Trophoblast cell (in vitro differentiated cells and primary cell): ENCODE results near the gene INHBA.

Source experiments
- DNase-seq, 2 donors: peaks; one replicate each; pipeline ENCODE4 v3.0.0-alpha.2; 2016
- H2AFZ ChIP-seq: 2 replicates; pipeline ENCODE4 v1.6.1; 2013; ENCODE audit warnings: low read length, moderate library complexity, mild to moderate bottlenecking; ENCODE audit not compliant: insufficient read depth, poor library complexity
- H2AK5ac ChIP-seq: 2 replicates; pipeline ENCODE4 v1.6.1; 2013; ENCODE audit warnings: mild to moderate bottlenecking, low read length
- H2BK120ac ChIP-seq: 2 replicates; pipeline ENCODE4 v1.6.1; 2013; ENCODE audit warnings: low read length, mild to moderate bottlenecking, moderate library complexity; ENCODE audit not compliant: insufficient read depth, poor library complexity
- H2BK12ac ChIP-seq: 2 replicates; pipeline ENCODE4 v1.6.1; 2013; ENCODE audit warnings: mild to moderate bottlenecking, low read length, moderate library complexity
- H2BK5ac ChIP-seq: 2 replicates; pipeline ENCODE4 v1.6.1; 2013; ENCODE audit warnings: low read length, low read depth, moderate library complexity, mild to moderate bottlenecking; ENCODE audit not compliant: poor library complexity
- H3K14ac ChIP-seq: 2 replicates; pipeline ENCODE4 v1.6.1; 2013; ENCODE audit warnings: mild to moderate bottlenecking, low read length
- H3K18ac ChIP-seq: 2 replicates; pipeline ENCODE4 v1.6.1; 2013; ENCODE audit warnings: mild to moderate bottlenecking, low read length
- H3K23ac ChIP-seq: 2 replicates; pipeline ENCODE4 v1.6.1; 2013; ENCODE audit warnings: low read length
- H3K27ac ChIP-seq: 2 replicates; pipeline ENCODE4 v1.5.1; 2013; ENCODE audit warnings: low read depth, mild to moderate bottlenecking, inconsistent platforms, low read length, moderate library complexity
- H3K27me3 ChIP-seq: 2 replicates; pipeline ENCODE4 v1.6.1; 2013; ENCODE audit warnings: inconsistent platforms, mild to moderate bottlenecking, low read length, moderate library complexity; ENCODE audit not compliant: insufficient read depth
- H3K36me3 ChIP-seq, 2 experiments: 1 replicate in 1 of 2; 2 replicates in 1 of 2; pipeline ENCODE4 v1.6.1; 2013; ENCODE audit warnings: low read length in 2 of 2, mild to moderate bottlenecking in 2 of 2, moderate library complexity in 1 of 2; ENCODE audit not compliant: insufficient read depth in 2 of 2, control insufficient read depth in 1 of 2
- H3K4ac ChIP-seq: 2 replicates; pipeline ENCODE4 v1.6.1; 2013; ENCODE audit warnings: low read depth, mild to moderate bottlenecking, low read length, moderate library complexity
- H3K4me1 ChIP-seq, 2 experiments: 1 replicate in 1 of 2; 2 replicates in 1 of 2; pipeline ENCODE4 v1.6.1; 2013; ENCODE audit warnings: low read length in 2 of 2, mild to moderate bottlenecking in 2 of 2, moderate library complexity in 1 of 2; ENCODE audit not compliant: insufficient read depth in 2 of 2, control insufficient read depth in 1 of 2
- H3K4me2 ChIP-seq: 2 replicates; pipeline ENCODE4 v1.6.1; 2013; ENCODE audit warnings: inconsistent platforms, mild to moderate bottlenecking, low read length, moderate library complexity
- H3K4me3 ChIP-seq: 2 replicates; pipeline ENCODE4 v1.5.1; 2013; ENCODE audit warnings: mild to moderate bottlenecking, low read depth, low read length, inconsistent platforms
- H3K79me1 ChIP-seq: one replicate; pipeline ENCODE4 v1.6.1; 2013; ENCODE audit warnings: low read length
- H3K79me2 ChIP-seq: 2 replicates; pipeline ENCODE4 v1.6.1; 2013; ENCODE audit warnings: low read length, mild to moderate bottlenecking; ENCODE audit not compliant: control insufficient read depth, insufficient read depth, poor library complexity
- H3K9ac ChIP-seq: 2 replicates; pipeline ENCODE4 v1.6.1; 2013; ENCODE audit warnings: mild to moderate bottlenecking, low read length
- H3K9me3 ChIP-seq: 2 replicates; pipeline ENCODE4 v1.6.1; 2013; ENCODE audit warnings: low read depth, mild to moderate bottlenecking, control low read depth, inconsistent platforms, low read length; ENCODE audit not compliant: insufficient read depth
- H4K12ac ChIP-seq: 2 replicates; pipeline ENCODE4 v1.6.1; 2013; ENCODE audit warnings: low read depth, mild to moderate bottlenecking, low read length, moderate library complexity
- H4K8ac ChIP-seq: 2 replicates; pipeline ENCODE4 v1.6.1; 2013; ENCODE audit warnings: low read depth, mild to moderate bottlenecking, low read length, moderate library complexity
- H4K91ac ChIP-seq: one replicate; pipeline ENCODE4 v1.6.1; 2013; ENCODE audit warnings: low read depth, mild to moderate bottlenecking, low read length, moderate library complexity
- WGBS: extraction: QIAGEN DNeasy Blood & Tissue Kit; methylation state at CpG from one replicate; pipeline ENCODE4 v1.1.7; 2013; ENCODE audit warnings: missing lambda C conversion rate; ENCODE audit not compliant: insufficient read length, insufficient coverage; ENCODE audit errors: extremely low coverage; 5-methylcytosine and 5-hydroxymethylcytosine counted together

The INHBA gene

GRCh38 chr7:41698114-41698513 is 4.8 kb downstream of the INHBA start:
- Histone ChIP-seq H3K9me3 (no peaks in the 10 kb centered on the region), H2BK5ac (no peak overlapping the region), H3K27me3 (no peaks in the 10 kb centered on the region), H3K23ac (no peak overlapping the region), H3K79me2 (peaks cover 9% of the 10 kb centered on the region), H2BK12ac (no peak overlapping the region), H3K14ac (no peak overlapping the region), H3K79me1 (peaks cover 16% of the 10 kb centered on the region), H3K4me1 (peaks cover 11 to 14% of the 10 kb centered on the region in 2 experiments), H3K18ac (no peak overlapping the region), H4K8ac (no peak overlapping the region), H4K12ac (no peak overlapping the region), H3K27ac (no peak overlapping the region), H2AFZ (no peak overlapping the region), H2AK5ac (no peak overlapping the region), H3K4me3 (no peak overlapping the region), H2BK120ac (no peak overlapping the region), H3K9ac (no peak overlapping the region), H3K4ac (no peak overlapping the region), H4K91ac (no peak overlapping the region), H3K36me3 (peaks cover 0 to 5% of the 10 kb centered on the region in 2 experiments), H3K4me2 (peak overlapping the region; percentile 84)
- DNase-seq: no peak
- WGBS: no CpG with 5 or more reads among the region's 3 CpGs

DNA sequence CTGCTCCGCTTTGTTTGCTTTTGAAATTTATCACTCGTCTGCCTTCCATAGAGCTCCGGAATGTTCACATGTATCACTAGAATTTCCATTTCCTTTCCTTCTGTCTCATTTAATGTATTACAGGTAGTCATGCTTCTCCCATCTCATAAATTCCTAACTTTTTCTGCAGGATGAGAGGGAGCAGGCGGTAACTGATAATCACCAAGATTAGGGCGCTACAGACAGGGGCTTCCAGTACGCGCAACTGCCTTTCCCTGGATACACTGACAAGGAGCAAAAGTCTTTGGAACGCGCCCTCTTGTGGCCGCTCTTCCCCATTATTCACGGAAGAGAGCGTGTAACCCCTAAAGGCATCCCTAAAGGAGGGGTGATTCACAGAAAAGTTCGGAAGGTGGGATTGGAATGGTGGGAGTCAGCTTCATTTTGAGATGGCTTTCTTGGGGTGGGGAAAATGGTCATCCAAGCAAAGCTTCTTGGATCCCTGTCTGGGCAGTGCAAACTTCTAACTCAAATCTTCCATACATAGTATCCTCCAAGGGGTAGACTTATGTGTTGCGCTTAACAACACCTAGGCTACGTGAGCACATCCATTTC is 6.5 kb downstream of the INHBA start:
- Histone ChIP-seq H3K23ac (no peak overlapping the region), H3K27ac (no peak overlapping the region), H2BK5ac (no peak overlapping the region), H3K14ac (no peak overlapping the region), H3K36me3 (peaks cover 2 to 9% of the 10 kb centered on the region in 2 experiments), H3K18ac (no peak overlapping the region), H3K27me3 (no peaks in the 10 kb centered on the region), H4K8ac (no peak overlapping the region), H4K12ac (no peak overlapping the region), H4K91ac (peak overlapping the region; percentile 20), H3K4me1 (peaks cover 11 to 14% of the 10 kb centered on the region in 2 experiments), H3K4me3 (no peak overlapping the region), H2BK12ac (no peak overlapping the region), H2BK120ac (no peak overlapping the region), H3K4ac (peak overlapping the region; percentile 29), H3K9me3 (no peaks in the 10 kb centered on the region), H2AFZ (no peak overlapping the region), H3K9ac (no peak overlapping the region), H3K79me2 (peaks cover 9% of the 10 kb centered on the region), H3K79me1 (peaks cover 16% of the 10 kb centered on the region), H3K4me2 (peak overlapping the region; percentile 49), H2AK5ac (no peak overlapping the region)
- peak; percentile 61 to 87 for DNase-seq
- no CpG with 5 or more reads among the region's 15 CpGs for WGBS

- H3K23ac ChIP-seq: no peak overlapping the region
- no peaks in the 10 kb centered on the region for H3K27me3 ChIP-seq
- no peak overlapping the region for H3K14ac ChIP-seq
- no peak overlapping the region for H4K12ac ChIP-seq
- H3K18ac ChIP-seq: no peak overlapping the region
- H3K4me2 ChIP-seq: peak overlapping the region; percentile 49
- peaks cover 5% of the 10 kb centered on the region for H3K79me2 ChIP-seq
- peaks cover 2 to 13% of the 10 kb centered on the region in 2 experiments for H3K36me3 ChIP-seq
- no peak overlapping the region for H2BK5ac ChIP-seq
- H3K9me3 ChIP-seq: no peaks in the 10 kb centered on the region
- H2BK12ac ChIP-seq: peak overlapping the region; percentile 3
- H3K4me3 ChIP-seq: no peak overlapping the region
- H3K79me1 ChIP-seq: peaks cover 15% of the 10 kb centered on the region
- H3K9ac ChIP-seq: no peak overlapping the region
- H2AFZ ChIP-seq: no peak overlapping the region
- no peak for DNase-seq
- H3K27ac ChIP-seq: no peak overlapping the region
- peak overlapping the region; percentile 20 for H4K91ac ChIP-seq
- H2BK120ac ChIP-seq: no peak overlapping the region
- H3K4ac ChIP-seq: peak overlapping the region; percentile 29
- H2AK5ac ChIP-seq: no peak overlapping the region
- H4K8ac ChIP-seq: peak overlapping the region; percentile 49
- WGBS: no CpG with 5 or more reads among the region's 13 CpGs
- H3K4me1 ChIP-seq: peaks cover 8 to 15% of the 10 kb centered on the region in 2 experiments
These were observed 7.1 kb downstream of the INHBA start for GRCh38 chr7:41695661-41696322.

GRCh38 chr7:41694495-41694894 is 8.4 kb downstream of the INHBA start:
- H4K8ac ChIP-seq: no peak overlapping the region
- no peak overlapping the region for H3K27ac ChIP-seq
- no peak for DNase-seq
- H3K4ac ChIP-seq: no peak overlapping the region
- H4K12ac ChIP-seq: no peak overlapping the region
- no peak overlapping the region for H2AK5ac ChIP-seq
- H3K4me2 ChIP-seq: no peak overlapping the region
- WGBS: no CpG with 5 or more reads among the region's 6 CpGs
- H3K18ac ChIP-seq: no peak overlapping the region
- no peak overlapping the region for H3K4me3 ChIP-seq
- no peaks in the 10 kb centered on the region for H3K9me3 ChIP-seq
- no peak overlapping the region for H2BK5ac ChIP-seq
- H3K4me1 ChIP-seq: peaks cover 5 to 12% of the 10 kb centered on the region in 2 experiments
- H4K91ac ChIP-seq: no peak overlapping the region
- H3K36me3 ChIP-seq: peaks cover 10 to 23% of the 10 kb centered on the region in 2 experiments
- no peak overlapping the region for H2BK12ac ChIP-seq
- no peak overlapping the region for H3K9ac ChIP-seq
- no peak overlapping the region for H3K14ac ChIP-seq
- no peak overlapping the region for H2AFZ ChIP-seq
- no peaks in the 10 kb centered on the region for H3K27me3 ChIP-seq
- H3K79me1 ChIP-seq: peaks cover 7% of the 10 kb centered on the region
- H3K79me2 ChIP-seq: peaks cover 2% of the 10 kb centered on the region
- H3K23ac ChIP-seq: no peak overlapping the region
- H2BK120ac ChIP-seq: no peak overlapping the region
